HepG2 (cell line): ENCODE results near the gene CLCNKA. TPM values are rescaled to one million over a fixed set of nuclear protein-coding genes. Genes with fewer than 3 reads are reported as not detected.
A peak's percentile ranks its signal among the peaks of the same experiment; 100 is the strongest.

Source experiments
- ATF1 ChIP-seq: IDR thresholded peaks from 2 replicates; pipeline ENCODE4 v1.6.1; 2016; ENCODE audit warnings: mild to moderate bottlenecking, control low read depth
- CENPX ChIP-seq: sonication (generic); formaldehyde crosslinking; IDR thresholded peaks from 2 replicates; pipeline ENCODE4 v1.9.0; 2021; ENCODE audit warnings: mild to moderate bottlenecking, missing genetic modification reagents, moderate library complexity
- DMAP1 ChIP-seq: IDR thresholded peaks from 2 replicates; pipeline ENCODE4 v1.6.1; 2016
- GATA4 ChIP-seq: sonication (generic); IDR thresholded peaks from 2 replicates; pipeline ENCODE4 v1.6.1; 2016; ENCODE audit warnings: antibody characterized with exemption, low read depth, borderline replicate concordance
- MEIS2 ChIP-seq: sonication (generic); formaldehyde crosslinking; IDR thresholded peaks from 2 replicates; pipeline ENCODE4 v1.9.0; 2021; ENCODE audit warnings: mild to moderate bottlenecking, missing genetic modification reagents
- MLX ChIP-seq: IDR thresholded peaks from 2 replicates; pipeline ENCODE4 v1.6.1; 2016
- POGZ ChIP-seq: sonication (generic); formaldehyde crosslinking; IDR thresholded peaks from 2 replicates; pipeline ENCODE4 v1.4.0; 2020; ENCODE audit warnings: mild to moderate bottlenecking, missing genetic modification reagents
- RBAK ChIP-seq: sonication (generic); formaldehyde crosslinking; IDR thresholded peaks from 2 replicates; pipeline ENCODE4 v1.5.1; 2020; ENCODE audit warnings: mild to moderate bottlenecking, missing genetic modification reagents
- REST ChIP-seq, 2 experiments: IDR thresholded peaks; 2 replicates each; pipeline ENCODE4 v1.6.1; 2011 to 2012; ENCODE audit warnings: low read length in 2 of 2, borderline replicate concordance in 1 of 2, low read depth in 1 of 2, mild to moderate bottlenecking in 1 of 2, moderate library complexity in 1 of 2
- SATB2 ChIP-seq: sonication (generic); formaldehyde crosslinking; IDR thresholded peaks from 2 replicates; pipeline ENCODE4 v1.5.0; 2020; ENCODE audit warnings: missing genetic modification reagents
- ZNF253 ChIP-seq: sonication (generic); formaldehyde crosslinking; IDR thresholded peaks from 2 replicates; pipeline ENCODE4 v1.8.0; 2022; ENCODE audit warnings: mild to moderate bottlenecking, missing genetic modification reagents, borderline replicate concordance
- ZNF615 ChIP-seq: sonication (generic); formaldehyde crosslinking; IDR thresholded peaks from 2 replicates; pipeline ENCODE4 v1.5.0; 2020; ENCODE audit warnings: mild to moderate bottlenecking, missing genetic modification reagents, borderline replicate concordance
- ZNF879 ChIP-seq: sonication (generic); formaldehyde crosslinking; IDR thresholded peaks from 2 replicates; pipeline ENCODE4 v1.8.1; 2023; ENCODE audit warnings: missing genetic modification reagents
- polyA plus RNA-seq, 8 experiments: library from polyadenylated mRNA; depleted of rRNA in 3 of 8; stranded (reverse) in 7 of 8; unstranded in 1 of 8; fragments of >200 nt; fragmentation: Illumina TruSeq in 4 of 8; extraction: Trizol in 4 of 8; gene quantifications; 2 replicates each; pipeline versions ENCODE4 v1.2.1 to v1.2.3, GENCODE V29; 2011 to 2016; ENCODE audit warnings: low read depth in 4 of 8, missing spikeins in 1 of 8, mixed read lengths in 1 of 8; ENCODE audit not compliant: insufficient read depth in 1 of 8
- total RNA-seq, 5 experiments: library from RNA; depleted of rRNA; stranded (reverse); fragments of >200 nt; fragmentation: Illumina TruSeq; extraction: Trizol; gene quantifications; 2 replicates each; pipeline ENCODE4 v1.2.3, GENCODE V29; 2016; ENCODE audit warnings: low read depth in 1 of 5
- TF ChIP-seq, protein P1 (sequence below): sonication (generic); formaldehyde crosslinking; IDR thresholded peaks from 2 replicates; pipeline ENCODE4 v1.8.0; 2022; ENCODE audit warnings: missing genetic modification reagents, mild to moderate bottlenecking, borderline replicate concordance
- TF ChIP-seq, protein P2 (sequence below): sonication (generic); formaldehyde crosslinking; IDR thresholded peaks from 2 replicates; pipeline ENCODE4 v1.4.0; 2020; ENCODE audit warnings: mild to moderate bottlenecking, low read depth, missing genetic modification reagents
- TF ChIP-seq, protein P3 (sequence below): sonication (generic); formaldehyde crosslinking; IDR thresholded peaks from 2 replicates; pipeline ENCODE4 v1.4.0; 2020; ENCODE audit warnings: missing genetic modification reagents

Gene CLCNKA
- total and polyA plus RNA-seq, 2 of the 13 experiments (the other 11 are each of a cell fraction or from before 2014, with no cell fraction given): 0.03 TPM; not detected in 1

- no peak for TF ChIP-seq REST (IDR thresholded peaks at IDR 0.05; ENCODE audit: borderline replicate concordance in 1 of 2, low read depth in 1 of 2, low read length in 2 of 2)
- TF ChIP-seq, protein P1, sequence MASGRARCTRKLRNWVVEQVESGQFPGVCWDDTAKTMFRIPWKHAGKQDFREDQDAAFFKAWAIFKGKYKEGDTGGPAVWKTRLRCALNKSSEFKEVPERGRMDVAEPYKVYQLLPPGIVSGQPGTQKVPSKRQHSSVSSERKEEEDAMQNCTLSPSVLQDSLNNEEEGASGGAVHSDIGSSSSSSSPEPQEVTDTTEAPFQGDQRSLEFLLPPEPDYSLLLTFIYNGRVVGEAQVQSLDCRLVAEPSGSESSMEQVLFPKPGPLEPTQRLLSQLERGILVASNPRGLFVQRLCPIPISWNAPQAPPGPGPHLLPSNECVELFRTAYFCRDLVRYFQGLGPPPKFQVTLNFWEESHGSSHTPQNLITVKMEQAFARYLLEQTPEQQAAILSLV (CRISPR knock-in tag): no peak
- TF ChIP-seq MLX (CRISPR knock-in tag): 0 out of 2 replicates have a peak, but pooled peaks have one; percentile 18
- TF ChIP-seq CENPX (CRISPR knock-in tag): no peak
- no peak for TF ChIP-seq MEIS2
- TF ChIP-seq ZNF615: no peak
- TF ChIP-seq POGZ (CRISPR knock-in tag): no peak
- no peak for TF ChIP-seq ATF1 (CRISPR knock-in tag)
- TF ChIP-seq, protein P2, sequence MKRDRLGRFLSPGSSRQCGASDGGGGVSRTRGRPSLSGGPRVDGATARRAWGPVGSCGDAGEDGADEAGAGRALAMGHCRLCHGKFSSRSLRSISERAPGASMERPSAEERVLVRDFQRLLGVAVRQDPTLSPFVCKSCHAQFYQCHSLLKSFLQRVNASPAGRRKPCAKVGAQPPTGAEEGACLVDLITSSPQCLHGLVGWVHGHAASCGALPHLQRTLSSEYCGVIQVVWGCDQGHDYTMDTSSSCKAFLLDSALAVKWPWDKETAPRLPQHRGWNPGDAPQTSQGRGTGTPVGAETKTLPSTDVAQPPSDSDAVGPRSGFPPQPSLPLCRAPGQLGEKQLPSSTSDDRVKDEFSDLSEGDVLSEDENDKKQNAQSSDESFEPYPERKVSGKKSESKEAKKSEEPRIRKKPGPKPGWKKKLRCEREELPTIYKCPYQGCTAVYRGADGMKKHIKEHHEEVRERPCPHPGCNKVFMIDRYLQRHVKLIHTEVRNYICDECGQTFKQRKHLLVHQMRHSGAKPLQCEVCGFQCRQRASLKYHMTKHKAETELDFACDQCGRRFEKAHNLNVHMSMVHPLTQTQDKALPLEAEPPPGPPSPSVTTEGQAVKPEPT: no peak
- TF ChIP-seq, protein P3, sequence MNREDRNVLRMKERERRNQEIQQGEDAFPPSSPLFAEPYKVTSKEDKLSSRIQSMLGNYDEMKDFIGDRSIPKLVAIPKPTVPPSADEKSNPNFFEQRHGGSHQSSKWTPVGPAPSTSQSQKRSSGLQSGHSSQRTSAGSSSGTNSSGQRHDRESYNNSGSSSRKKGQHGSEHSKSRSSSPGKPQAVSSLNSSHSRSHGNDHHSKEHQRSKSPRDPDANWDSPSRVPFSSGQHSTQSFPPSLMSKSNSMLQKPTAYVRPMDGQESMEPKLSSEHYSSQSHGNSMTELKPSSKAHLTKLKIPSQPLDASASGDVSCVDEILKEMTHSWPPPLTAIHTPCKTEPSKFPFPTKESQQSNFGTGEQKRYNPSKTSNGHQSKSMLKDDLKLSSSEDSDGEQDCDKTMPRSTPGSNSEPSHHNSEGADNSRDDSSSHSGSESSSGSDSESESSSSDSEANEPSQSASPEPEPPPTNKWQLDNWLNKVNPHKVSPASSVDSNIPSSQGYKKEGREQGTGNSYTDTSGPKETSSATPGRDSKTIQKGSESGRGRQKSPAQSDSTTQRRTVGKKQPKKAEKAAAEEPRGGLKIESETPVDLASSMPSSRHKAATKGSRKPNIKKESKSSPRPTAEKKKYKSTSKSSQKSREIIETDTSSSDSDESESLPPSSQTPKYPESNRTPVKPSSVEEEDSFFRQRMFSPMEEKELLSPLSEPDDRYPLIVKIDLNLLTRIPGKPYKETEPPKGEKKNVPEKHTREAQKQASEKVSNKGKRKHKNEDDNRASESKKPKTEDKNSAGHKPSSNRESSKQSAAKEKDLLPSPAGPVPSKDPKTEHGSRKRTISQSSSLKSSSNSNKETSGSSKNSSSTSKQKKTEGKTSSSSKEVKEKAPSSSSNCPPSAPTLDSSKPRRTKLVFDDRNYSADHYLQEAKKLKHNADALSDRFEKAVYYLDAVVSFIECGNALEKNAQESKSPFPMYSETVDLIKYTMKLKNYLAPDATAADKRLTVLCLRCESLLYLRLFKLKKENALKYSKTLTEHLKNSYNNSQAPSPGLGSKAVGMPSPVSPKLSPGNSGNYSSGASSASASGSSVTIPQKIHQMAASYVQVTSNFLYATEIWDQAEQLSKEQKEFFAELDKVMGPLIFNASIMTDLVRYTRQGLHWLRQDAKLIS (CRISPR knock-in tag): no peak
- TF ChIP-seq RBAK: no peak
- no peak for TF ChIP-seq ZNF253
- TF ChIP-seq ZNF879: no peak
- TF ChIP-seq GATA4: no peak
- TF ChIP-seq DMAP1: no peak
- no peak for TF ChIP-seq SATB2 (CRISPR knock-in tag)
Measured at GRCh38 chr1:16017461-16018303, 4.2 kb upstream of the CLCNKA start, which contains the start of gene HSPB7 (continued).
